ENCODE results near the gene PPIL6. TPM values are rescaled to one million over a fixed set of nuclear protein-coding genes. Genes with fewer than 3 reads are reported as not detected.

PPIL6 gene
- total and polyA plus RNA-seq, 11 donors, result 0.42 to 6.5 (median 3.4) TPM

DNA sequence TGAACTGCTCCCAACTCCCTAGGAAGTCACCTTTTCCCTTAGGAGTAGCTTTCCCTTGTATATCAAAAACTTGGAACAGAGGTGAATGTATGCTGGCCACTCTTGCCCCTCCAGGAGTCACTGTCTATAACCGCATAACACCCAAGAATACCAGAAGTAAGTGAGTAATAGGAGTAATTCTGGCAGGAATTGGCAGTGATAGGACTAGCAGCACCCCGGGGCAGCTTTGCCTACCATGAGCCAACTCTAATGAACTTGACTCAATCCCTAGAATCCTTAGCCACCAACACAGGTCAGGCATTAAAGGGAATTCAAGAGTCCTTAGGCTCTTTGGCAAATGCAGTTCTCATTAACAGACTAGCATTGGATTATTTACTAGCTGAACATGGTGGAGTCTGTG is 29.4 kb downstream of the PPIL6 start:
- Histone ChIP-seq H3K36me3 (no peaks in the 10 kb centered on the region), H3K27ac (no peak overlapping the region), H3K9me3 (peaks cover 0 to 9% (median 0%) of the 10 kb centered on the region in 12 donors), H3K27me3 (no peaks in the 10 kb centered on the region), H3K4me1 (no peaks in the 10 kb centered on the region), H3K4me3 (no peak overlapping the region)
- intact Hi-C loops (cut with DNase I), result no loop called here
- DNase-seq (no peak), ATAC-seq (no peak)
- 92 to 94% (median 93%) methylated on average over 2 of the region's 2 CpGs for WGBS, 4 donors
- TF ChIP-seq POLR2A (IDR thresholded peaks at IDR 0.05), result no peak
- TF ChIP-seq, protein P1, sequence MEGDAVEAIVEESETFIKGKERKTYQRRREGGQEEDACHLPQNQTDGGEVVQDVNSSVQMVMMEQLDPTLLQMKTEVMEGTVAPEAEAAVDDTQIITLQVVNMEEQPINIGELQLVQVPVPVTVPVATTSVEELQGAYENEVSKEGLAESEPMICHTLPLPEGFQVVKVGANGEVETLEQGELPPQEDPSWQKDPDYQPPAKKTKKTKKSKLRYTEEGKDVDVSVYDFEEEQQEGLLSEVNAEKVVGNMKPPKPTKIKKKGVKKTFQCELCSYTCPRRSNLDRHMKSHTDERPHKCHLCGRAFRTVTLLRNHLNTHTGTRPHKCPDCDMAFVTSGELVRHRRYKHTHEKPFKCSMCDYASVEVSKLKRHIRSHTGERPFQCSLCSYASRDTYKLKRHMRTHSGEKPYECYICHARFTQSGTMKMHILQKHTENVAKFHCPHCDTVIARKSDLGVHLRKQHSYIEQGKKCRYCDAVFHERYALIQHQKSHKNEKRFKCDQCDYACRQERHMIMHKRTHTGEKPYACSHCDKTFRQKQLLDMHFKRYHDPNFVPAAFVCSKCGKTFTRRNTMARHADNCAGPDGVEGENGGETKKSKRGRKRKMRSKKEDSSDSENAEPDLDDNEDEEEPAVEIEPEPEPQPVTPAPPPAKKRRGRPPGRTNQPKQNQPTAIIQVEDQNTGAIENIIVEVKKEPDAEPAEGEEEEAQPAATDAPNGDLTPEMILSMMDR (IDR thresholded peaks at IDR 0.05), result no peak

DNA sequence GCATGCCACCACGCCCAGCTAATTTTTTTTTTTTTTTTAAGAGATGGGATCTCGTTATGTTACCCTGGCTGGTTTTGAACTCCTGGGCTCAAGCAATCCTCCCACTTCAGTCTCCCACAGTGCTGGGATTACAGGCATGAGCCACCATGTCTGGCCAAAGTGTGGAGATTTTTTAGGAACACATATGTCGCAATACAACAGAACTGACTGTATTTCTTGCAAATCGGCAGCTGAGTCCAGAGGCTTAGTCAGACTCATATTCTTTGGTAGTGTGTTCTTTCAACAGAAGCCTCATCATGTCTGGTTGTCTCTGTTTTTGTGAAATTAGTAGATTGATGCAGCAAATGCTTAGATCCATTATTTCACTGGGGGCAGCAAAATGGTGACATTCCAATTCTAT is 34.2 kb downstream of the PPIL6 start:
- H3K4me1 ChIP-seq, result no peaks in the 10 kb centered on the region
- intact Hi-C loops (cut with DNase I), result no loop called here
- no peaks in the 10 kb centered on the region for H3K27me3 ChIP-seq
- no peak for DNase-seq
- no peak for ATAC-seq
- no peak overlapping the region for H3K27ac ChIP-seq
- H3K9me3 ChIP-seq, result no peaks in the 10 kb centered on the region
- no peaks in the 10 kb centered on the region for H3K36me3 ChIP-seq
- no peak for TF ChIP-seq POLR2A (IDR thresholded peaks at IDR 0.05)
- TF ChIP-seq, protein P1 (IDR thresholded peaks at IDR 0.05), result no peak
- WGBS, 4 donors, result 88 to 94% (median 93%) methylated on average over 4 of the region's 4 CpGs
- no peak overlapping the region for H3K4me3 ChIP-seq

DNA sequence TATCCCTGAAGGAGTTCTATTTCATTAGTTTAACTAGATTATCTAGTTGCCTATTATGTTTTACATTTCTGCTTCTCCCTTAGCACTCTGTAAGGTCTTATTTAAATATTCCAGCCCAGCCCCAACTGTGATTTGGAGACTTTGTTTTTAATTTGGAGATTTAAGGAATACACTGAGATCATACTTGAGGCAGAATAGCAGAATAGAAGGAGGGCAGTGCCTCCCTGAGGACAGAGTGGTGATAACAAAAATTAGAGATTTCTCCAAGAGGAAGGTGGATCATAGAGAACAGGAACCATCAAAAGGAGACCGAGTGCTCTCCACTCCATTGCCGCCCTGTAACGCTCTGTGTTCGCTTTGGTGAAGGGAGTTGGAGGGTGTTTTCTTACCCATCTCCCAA is 43.4 kb downstream of the PPIL6 start:
- peak in 3 of 4 donors; percentile 22 to 58 (median 33) for ATAC-seq
- H3K36me3 ChIP-seq, result no peaks in the 10 kb centered on the region

DNA sequence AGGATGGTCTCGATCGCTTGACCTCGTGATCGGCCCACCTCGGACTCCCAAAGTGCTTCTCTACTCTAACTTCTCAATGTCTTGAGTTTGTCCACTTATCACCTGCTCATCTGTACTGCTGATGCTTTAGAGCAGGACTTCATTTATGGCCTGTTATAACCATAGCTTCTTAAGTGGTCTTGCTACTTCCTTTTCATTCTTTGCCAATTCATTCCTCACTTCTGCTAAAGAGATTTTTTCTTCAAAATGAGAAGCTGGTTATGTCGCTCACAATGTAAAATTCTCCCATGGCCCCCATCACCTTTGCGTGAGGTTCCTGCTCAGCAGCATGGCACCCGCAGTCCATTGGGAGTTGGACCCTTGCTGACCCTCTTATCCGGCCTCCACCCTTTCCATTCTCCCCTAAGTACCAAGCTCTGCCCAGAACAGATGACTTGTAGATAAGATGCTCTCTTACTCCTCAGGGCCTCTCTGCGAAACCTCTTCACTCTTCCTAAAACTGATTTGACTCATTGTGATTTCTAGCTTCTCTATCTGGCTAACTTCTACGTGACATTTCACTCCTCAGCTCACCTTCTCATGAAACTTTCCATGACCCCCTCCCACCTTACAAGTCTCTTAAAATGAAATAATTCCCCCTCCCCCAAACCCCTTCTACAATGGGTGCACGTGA is 44.2 kb downstream of the PPIL6 start:
- intact Hi-C loops (cut with DNase I), result no loop called here
- Histone ChIP-seq H3K4me3 (no peak overlapping the region), H3K9me3 (no peaks in the 10 kb centered on the region), H3K27ac (no peak overlapping the region), H3K36me3 (no peaks in the 10 kb centered on the region), H3K27me3 (no peaks in the 10 kb centered on the region), H3K4me1 (peaks cover 0 to 3% (median 0%) of the 10 kb centered on the region in 12 donors)
- ATAC-seq, result no peak
- 94 to 96% (median 96%) methylated on average over 12 of the region's 12 CpGs for WGBS, 4 donors
- TF ChIP-seq, protein P1 (IDR thresholded peaks at IDR 0.05), result no peak
- no peak for TF ChIP-seq POLR2A (IDR thresholded peaks at IDR 0.05)
- no peak for DNase-seq

More for the DNA sequence above, 43.4 kb downstream of the PPIL6 start:
- H3K27ac ChIP-seq, result no peak overlapping the region
- no peak for TF ChIP-seq POLR2A (IDR thresholded peaks at IDR 0.05)
- TF ChIP-seq, protein P1 (IDR thresholded peaks at IDR 0.05), result peak in 8 of 12 donors; percentile 12 to 48 (median 21)
- DNase-seq, result no peak
- no peaks in the 10 kb centered on the region for H3K9me3 ChIP-seq
- H3K4me1 ChIP-seq, result no peaks in the 10 kb centered on the region
- no peak overlapping the region for H3K4me3 ChIP-seq
- no peaks in the 10 kb centered on the region for H3K27me3 ChIP-seq
- WGBS, 4 donors, result 63 to 85% (median 76%) methylated on average over 4 of the region's 4 CpGs
- intact Hi-C loops (cut with DNase I), result no loop called here
